DOHH2 (cell line): ENCODE measurements around the gene KIAA1328.

Source experiments
- EZH2phosphoT487 ChIP-seq: fragments of 200-600 bp; sonication (generic); IDR thresholded peaks from 2 replicates; pipeline ENCODE4 v1.6.1; 2017; ENCODE audit warnings: borderline replicate concordance, mild to moderate bottlenecking, antibody characterized with exemption, low read length, moderate library complexity, mixed read lengths
- TF ChIP-seq, protein P1 (sequence below): fragments of 200-600 bp; sonication (generic); IDR thresholded peaks from one replicate; pipeline ENCODE4 v1.5.1; 2014; ENCODE audit warnings: antibody characterized with exemption, mild to moderate bottlenecking, low read depth, low read length; ENCODE audit not compliant: poor library complexity, severe bottlenecking

GRCh38 chr18:36848609-36849008, 19.7 kb downstream of the KIAA1328 start:
- TF ChIP-seq, protein P1, sequence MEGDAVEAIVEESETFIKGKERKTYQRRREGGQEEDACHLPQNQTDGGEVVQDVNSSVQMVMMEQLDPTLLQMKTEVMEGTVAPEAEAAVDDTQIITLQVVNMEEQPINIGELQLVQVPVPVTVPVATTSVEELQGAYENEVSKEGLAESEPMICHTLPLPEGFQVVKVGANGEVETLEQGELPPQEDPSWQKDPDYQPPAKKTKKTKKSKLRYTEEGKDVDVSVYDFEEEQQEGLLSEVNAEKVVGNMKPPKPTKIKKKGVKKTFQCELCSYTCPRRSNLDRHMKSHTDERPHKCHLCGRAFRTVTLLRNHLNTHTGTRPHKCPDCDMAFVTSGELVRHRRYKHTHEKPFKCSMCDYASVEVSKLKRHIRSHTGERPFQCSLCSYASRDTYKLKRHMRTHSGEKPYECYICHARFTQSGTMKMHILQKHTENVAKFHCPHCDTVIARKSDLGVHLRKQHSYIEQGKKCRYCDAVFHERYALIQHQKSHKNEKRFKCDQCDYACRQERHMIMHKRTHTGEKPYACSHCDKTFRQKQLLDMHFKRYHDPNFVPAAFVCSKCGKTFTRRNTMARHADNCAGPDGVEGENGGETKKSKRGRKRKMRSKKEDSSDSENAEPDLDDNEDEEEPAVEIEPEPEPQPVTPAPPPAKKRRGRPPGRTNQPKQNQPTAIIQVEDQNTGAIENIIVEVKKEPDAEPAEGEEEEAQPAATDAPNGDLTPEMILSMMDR = no peak
- no peak for TF ChIP-seq EZH2phosphoT487
